NCI-H446 (cell line): ENCODE data around the gene EHD1.

ENCODE experiments used
- DNase-seq, 2 experiments: peaks; one replicate each; lab custom pipeline; 2025; lab: John Stamatoyannopoulos, UW

EHD1 gene

DNA sequence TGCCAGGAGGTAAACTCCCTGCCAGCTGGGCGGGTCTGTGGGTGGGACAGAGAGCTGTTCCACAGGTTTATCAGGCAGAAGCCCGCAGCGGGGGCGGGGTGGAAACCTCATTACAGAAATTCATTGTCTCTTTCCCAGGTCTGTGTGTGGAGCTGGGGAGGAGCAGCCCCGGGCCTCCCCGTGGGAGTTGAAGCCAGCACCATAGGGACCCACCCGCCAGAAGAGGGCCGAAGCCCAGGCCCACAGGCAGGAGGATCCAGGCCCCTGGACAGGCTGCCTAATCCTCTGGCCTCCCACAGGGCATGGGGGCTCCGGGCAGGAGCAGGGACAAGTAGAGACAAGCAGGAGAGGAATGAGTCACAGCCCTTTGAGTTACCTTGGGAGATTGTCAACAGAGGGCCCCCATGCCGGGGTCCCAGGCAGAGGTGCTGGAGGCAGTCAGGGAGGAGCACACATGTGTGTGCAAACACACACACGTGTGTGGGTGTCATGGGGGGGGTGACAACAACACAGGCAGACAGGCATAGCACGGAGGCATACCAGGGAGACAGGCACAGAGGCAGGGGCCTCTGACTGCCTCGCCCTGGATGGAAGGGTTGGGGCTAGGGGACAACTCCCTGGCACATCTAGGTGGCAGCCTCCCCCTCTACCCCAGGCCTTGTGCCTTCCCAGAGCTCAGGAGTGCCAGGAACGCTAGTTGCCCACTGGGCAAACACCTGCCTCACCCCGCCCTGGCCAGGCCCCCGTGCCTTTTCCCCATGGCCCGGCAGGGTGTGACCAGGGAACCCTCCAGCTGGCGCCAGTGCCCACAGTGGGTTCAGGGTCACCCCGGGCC lies 35.4 kb downstream of the EHD1 start:
- no peak for DNase-seq

DNA sequence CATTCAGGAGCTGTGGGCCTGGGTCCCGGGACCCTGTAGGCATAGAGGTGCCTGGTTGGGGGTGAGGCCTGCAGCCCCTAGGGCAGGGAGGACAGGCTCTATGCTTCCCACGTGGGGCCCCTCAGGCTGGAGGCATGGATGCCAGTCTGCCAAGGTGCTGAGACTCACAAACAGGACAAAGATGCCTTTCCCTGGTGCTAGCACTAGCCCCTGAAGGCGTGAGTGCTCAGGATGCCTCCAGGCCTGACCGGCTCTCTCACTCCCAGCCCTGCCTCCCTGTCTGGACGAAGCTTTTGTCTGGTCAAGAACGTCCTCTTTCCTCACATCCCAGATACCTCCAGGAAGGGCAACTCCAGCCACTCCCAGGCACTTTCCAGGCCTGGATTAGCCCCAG lies 36.1 kb downstream of the EHD1 start:
- DNase-seq = no peak

DNA sequence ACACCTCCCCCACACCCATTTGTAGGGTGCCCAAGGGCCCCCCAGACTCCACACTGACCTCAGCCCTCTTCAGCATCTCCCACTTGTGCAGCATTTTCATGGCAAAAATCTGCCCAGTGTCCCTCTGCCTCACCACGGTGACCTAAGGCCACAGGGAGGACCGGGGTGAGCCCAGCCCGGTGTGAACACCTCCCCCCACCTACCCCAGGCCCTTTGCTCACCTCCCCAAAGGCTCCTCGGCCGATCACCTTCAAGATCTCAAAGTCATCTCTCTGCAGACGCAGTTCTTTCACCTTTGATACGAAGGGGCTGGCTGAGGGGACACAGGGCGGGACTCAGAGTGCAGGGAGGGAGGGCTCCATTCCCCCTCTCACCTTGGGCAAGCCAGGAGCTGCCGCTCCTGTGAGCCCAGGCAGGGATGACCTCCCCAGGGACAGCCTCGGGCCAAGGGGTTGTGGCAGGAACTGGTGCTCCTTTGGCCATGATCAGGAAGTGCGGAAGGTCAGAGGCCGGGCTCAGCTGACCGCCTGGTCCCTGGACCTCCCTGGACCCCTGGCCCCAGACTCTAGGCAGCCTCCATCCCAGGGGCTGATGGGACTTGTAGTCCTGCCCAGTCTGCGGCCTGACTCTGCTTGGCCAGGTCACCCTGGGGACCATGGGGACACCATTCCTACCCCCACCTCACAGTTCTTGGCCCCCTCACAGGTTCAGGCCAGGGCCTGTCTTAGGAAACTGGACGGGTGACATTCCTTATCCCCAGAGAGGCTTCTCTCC lies 36.6 kb downstream of the EHD1 start:
- no peak for DNase-seq

DNA sequence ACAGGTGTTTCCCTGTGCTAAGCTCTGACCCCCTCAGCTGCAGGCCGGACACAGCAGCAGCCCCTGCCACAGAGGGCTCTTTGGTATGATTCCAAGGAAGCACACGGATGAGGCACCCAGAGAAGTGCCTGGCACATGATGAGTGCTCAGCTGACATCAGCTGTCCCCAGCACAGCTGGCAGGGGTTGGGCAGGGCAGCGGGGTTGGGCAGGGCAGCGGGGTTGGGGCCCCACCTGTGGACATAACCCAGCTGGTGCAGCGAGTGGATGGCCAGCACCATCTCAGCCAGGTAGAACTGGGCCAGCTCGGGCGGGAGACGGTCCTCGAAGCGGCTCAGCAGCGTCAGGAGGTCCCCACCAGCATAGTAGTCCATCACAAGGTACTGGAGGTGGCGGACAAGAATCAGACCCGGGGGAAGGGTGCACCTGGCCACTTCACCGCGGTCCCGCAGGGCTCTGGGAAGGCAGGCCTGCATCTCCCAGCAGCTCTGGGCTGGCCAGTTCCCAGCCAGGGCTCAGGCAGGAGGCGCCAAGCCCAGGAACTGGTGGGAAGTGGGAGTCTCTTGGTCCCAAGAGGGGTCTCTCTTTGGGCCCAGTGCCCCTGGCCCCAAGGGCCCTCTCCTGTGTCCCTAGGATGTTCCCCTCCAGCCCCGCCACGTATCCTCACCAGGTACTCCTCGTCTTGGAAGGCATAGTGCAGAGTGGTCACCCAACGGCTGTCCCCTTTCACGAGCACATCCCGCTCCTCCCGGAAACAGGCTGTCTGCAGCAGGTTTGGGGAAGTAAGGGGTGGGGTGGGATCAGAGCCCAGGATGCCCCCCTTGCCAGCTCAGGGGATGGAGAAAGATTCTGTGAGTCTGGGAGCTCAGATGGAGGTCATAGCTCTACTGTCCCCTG lies 38.3 kb downstream of the EHD1 start:
- no peak for DNase-seq

DNA sequence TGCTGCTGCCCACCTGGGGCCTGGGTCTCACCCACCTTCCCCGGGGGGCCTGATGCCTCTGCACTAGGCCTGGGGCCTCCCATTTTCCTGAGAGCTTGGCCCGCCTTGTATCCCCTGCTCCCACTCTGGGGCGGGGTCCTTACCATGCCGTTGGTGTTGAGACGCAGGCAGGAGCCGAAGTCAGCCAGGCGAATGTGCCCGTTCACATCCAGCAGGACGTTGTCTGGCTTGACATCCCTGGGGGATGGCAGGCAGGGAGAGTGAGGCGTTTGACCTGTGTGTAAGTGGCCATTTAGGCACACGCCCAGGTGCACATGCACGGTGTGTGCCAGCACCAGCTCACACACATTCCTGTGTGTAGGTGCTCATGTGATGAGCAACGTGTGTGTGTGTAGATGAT lies 39.1 kb downstream of the EHD1 start:
- DNase-seq = no peak

DNA sequence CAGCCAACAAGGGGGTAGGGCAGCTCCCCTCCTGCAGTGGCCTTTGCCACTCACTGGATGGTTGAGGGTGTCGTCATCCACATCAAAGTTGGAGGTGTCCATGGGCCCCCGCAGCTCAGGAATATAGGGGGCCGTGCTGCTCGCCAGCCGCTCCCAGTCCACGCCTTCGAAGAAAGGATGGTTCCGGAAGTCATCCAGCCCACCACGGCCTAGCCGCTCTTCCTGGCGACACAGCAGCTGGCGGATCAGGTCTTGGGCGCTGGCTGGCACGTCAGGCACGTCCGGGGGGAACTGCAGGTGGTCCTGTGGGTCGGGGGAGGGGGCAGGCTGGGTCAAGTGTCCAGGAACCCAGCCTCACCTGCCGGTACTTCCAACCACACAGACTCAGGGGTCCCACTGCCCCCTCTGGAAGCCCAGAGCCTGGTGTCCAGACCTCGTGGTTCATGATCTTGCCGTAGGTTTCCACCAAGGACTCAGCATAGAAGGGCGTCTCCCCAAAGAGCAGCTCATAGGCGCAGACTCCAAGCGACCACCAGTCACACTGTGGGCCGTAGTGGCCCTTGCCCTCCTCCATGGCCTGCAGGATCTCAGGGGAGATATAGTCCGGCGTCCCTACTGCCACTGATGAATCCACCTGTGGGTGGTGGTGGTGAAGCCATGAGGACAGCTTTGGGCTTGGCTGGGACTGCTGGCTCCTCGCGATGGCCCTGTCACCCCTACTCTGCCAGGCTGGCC lies 39.7 kb downstream of the EHD1 start:
- no peak for DNase-seq

DNA sequence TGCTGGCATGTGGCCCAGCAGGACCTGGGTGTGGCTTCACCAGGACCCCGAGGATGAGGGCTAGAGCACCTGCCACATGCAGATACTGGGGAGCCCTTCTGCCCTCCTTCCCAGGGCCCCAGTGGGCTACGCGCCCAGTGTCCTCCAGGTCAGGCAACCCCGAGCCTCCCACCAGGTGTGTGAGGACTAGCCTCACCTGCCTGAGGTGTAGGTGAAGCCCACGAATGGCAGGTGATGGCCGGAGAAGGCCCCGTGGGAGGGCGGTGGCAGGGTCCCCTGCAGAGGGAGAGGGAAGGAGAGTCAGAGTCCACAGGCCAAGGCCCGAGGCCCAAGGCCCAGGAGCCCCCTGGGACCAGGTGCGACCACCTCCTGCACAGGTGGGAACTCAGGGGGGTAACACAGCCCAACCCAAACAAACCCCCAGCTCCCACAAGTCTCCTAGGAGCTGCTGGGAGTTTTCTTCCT lies 40.5 kb downstream of the EHD1 start:
- DNase-seq = no peak

DNA sequence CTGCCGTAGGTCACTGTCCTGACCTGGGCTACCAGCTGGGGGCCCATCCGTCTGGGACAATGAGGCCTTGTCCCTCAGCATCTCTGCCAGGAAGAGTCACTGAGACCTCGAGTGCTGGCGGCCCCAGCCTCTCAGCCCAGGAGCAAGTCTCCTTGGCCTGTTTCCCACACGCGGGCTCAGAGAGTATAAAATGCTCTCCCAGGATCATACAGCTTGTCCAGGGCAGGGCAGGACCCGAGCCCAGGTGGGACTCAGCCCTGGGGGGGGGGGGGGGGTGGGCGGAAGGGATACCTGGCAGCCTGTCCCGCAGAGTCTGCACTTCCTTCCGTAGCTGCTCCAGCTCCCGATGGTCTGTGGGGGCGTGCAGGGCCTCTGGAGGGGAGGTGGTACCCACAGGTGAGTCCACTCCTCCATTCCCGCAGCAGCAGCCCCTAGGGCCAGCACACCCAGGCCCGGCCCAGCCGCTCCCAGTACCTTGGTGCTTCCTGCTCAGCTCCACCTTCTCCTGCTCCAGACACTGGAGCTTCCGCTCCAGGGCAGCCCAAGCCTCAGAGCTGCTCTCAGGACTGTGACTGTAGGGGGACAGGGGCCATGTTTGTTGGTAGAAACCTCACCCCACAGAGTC lies 41.9 kb downstream of the EHD1 start:
- no peak for DNase-seq

DNA sequence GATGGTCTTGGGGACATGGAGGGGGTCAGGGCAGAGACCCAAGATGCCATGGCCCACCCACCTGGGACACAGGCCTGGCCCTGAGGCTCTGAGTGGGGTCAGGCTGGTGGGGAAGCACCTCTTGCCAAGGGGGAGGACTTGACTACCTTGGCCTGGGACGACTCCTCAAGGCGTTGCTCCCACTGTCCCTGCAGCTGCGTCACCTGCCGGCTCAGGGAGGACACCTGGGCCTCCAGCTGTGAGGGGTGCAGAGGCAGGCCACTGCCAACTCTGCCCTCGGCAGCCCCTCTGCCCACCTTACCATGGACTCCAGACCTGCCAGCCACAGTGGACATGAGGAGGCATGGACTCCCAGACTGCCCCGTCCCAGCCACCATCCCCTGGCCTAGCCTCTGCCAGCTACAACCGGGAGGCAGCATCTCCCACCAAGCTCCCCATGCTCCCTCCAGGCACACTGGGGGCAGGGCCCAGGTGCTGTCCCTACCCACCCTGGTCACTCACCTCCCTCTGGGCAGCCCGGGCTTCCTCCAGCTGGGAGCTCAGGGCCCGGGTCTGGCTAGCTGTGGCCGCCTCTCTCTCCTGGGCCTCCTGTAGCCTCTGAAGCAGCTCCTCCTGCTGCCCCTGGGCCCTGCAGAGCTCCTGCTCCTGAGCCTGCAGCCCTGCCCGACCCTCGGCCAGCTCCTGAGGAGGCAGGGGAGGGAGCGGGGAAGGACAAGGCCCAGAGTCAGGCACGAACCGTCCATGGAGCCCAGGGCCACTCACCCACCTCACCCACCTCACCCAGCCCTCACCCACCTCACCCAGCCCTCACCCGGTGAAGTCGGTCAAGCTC lies 42.6 kb downstream of the EHD1 start:
- DNase-seq = no peak

DNA sequence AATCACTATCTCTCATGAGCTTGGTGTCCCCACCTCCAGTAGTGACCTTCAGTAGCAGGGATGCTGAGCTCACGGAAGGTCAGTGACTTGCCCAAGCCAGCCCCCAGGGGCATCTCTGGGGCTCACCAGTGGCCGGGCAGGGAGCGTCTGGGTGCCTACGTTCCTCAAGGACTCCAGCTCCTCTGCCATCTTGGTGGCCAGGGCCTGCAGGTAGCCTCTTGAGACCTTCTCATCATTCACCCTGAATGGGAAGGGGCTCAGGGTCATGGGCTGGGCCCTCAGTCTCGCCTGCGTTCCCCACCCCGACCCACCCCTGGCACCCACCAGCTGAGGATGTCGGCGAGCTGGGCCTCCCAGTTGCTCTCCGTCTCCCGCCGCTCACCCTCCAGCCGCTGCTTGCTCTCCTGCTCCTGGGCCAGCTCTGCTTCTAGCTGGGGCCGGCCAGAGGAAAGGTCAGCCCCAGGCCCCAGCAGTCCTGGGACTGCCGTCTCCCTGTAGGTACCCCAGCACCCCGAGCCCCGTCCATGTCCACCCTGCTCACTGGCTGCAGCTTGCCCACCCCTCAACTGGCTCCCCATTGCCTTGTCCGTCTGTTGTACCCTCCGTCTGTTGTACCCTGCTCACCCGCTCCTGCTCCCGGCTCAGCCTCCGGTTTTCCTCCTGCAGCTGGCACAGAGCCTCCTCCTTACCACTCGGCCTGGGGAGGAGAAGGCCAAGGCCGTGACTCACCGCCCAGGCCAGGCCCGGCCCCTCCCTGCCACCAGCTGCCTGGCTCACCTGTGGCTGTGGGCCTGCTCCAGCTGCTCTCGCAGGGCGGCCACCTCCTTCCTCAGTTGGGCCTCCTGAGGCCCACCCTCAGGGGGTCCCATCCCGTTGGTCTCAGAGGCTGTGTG lies 43.5 kb downstream of the EHD1 start:
- DNase-seq = no peak

DNA sequence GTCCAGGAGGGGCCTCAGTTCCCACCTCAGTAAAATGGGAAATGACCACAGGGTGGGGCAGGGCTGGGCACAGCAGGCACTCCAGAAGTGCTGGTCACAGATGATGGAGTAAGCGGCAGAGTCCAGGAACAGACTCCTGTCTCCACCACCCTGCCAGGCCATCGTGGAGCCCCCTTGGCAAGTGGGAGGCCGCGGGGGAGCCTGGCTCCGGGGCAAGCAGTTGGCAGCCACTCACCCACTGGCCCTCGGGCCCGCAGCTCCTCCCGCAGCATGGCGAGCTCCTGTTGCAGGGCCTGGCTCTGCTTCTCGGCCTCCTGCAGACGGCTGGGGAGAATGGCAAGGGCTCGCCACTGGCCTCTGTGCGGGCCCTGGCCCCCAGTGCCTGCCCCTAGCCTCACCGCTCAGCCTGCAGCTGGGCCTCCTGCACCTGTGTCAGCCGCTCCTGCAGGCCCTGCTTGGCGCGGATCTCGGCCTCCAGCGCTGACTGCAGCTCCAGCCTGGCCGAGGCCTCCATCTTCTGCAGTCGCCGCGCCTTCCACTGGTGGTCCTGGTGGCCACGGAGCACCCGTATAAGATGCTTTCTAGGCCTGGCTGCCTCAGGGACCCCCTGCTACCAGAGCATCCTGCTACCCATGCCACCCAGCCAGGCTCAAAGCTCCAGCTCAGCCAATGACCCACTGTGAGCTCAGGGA lies 44.2 kb downstream of the EHD1 start:
- no peak for DNase-seq

DNA sequence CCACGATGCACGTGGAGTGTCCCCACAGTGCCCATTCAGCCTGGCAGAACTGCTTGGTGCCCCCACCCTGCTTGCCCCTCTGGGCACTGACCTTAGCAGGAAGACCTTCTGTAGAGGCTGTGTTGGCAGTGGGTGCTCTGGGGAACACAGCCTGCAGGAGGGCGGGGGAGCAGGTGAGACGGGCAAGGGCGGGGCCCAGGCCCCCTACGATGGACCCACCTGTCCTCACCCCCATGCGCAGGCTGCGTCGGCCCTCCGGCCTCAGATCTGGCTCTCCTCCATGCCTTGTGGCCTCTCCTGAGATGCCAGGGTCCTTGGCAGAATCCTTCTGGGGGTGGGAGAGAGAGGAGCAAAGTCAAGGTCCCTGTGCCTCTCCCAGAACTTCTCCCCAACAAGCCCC lies 44.9 kb downstream of the EHD1 start:
- no peak for DNase-seq

DNA sequence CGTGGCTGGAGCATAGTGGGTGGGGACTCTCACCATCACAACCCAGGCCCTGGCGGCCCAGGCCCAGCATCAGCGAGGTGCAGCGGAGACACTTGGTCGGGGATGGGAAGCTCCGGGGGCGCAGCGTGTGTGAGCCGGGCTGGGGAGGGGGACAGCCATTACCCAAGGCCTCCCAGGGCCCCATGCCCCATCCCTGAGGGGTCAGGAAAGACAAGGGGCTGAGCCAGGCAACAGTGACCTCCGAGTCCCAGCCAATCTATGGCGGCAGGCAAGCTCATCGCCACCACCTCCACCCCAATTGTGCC lies 45.3 kb downstream of the EHD1 start:
- DNase-seq = no peak

DNA sequence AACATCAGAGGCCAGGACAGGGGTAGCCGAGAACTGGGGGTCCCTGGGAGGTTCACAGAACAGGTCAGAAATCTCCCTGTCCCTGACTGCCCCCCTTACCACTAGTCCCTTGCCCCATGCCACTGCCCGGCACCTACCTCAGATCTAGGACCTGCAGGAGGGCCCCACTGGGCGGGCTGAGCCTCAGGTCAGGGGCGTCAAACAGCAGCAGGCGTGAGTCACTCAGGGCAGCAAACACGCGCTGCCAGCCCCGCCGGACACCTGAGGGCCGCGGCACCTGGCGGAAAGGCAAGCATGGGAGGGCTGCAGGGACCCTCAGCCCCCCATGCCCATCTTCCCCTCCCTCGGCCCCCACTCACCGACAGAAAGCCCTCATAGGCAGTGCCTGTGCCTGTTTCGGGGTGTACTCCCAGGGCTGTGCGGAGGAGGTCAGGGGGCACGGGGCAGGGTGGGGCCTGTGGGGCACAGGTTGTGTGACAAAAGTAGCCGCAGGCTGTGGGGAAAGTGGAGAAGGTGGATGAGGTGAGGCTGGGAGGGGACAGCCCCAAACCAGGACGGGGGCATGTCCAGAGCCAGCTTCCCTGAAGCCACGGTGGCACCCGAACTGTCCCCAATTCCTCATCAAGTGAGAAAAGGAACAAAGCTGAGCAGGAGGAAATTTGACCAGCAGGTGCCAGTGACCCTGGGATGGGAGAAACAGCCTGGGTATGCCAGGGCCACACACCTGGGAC lies 45.8 kb downstream of the EHD1 start:
- DNase-seq = no peak

DNA sequence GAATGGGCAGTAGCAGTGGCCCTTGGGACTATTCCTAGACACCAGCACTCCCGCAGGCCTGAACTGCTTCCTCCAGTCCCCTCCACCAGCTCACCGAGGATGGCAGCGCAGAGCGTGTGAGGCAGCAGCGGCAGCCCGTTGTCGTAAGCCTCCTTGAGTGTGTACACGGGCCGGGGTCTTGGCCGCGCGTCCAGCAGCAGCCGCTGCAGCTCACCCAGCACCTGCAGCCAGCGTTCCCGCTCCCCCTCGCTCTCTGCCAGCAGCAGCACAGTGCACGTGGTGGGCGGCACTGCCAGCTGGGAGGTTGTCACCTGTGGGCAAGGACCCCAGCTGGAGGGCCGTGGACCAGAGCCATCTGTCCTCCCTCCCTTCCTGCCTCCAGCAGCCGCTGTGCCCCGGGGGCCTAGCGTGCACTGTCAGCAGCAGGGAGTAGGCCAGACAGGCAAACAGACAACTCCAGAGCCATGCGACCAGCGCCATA lies 47.0 kb downstream of the EHD1 start:
- DNase-seq = no peak

DNA sequence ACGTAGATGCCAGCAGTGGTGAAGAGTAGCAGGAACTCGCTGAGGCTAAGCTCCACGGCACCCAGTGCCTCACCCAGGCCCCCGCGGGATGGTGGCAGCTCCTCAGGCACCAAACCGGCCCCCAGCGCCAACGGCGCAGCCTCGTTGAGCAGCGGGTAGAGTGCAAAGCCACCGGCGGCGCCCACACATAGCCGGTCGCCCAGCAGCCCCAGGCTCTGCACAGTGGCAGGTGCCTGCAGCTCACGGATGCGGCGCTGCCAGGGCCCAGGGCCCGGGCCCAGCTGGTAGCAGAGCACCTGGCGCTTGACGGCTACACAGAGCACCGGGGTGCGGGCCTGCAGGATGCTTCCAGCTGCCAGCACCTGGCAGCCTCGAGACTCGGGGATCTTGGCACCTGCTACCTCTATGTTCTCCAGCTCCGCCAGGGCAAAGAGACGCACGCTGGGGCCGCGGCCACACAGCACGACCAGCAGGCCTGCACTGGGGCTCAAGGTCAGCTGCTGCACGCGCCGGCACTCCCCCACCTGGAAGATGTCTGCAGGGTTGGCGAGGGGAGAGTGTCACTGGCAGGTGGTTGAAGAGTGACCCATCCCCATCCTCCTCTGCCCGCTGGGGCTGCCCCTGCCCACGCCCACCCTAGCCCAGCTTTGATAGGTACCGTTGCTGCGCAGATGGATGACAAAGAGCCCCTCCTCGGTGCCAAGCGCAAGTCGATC lies 48.7 kb downstream of the EHD1 start:
- DNase-seq = no peak

DNA sequence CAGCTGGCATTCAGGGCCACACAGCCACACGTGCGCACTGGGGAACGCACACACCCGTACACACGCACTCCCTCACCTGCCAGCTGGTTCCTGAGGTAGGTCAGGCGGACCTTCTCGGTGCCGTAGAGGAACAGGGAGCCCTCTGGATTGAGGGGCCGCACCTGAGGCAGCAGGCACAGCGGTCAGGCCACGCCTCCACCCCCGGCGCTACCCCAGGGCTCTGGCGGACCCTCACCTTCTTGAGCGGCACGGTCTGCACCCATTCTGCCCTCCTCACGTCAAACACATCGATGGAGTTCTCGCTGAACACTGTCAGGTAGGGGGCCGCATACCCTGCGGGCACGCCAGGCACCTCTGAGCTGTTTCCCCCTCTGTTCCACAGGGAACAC lies 51.0 kb downstream of the EHD1 start:
- DNase-seq = no peak
